Vagina (tissue), 2 donors: ENCODE data around the gene SCUBE1.

Source experiments
- CTCF ChIP-seq, 3 experiments: fragments of 450-650 bp in 2 of 3; fragments of 200-600 bp in 1 of 3; sonication (generic) in 1 of 3; IDR thresholded peaks; one replicate each; pipeline ENCODE4 v1.5.1; 2017 to 2019; ENCODE audit warnings: antibody characterized with exemption in 3 of 3, mild to moderate bottlenecking in 2 of 3, moderate library complexity in 2 of 3
- POLR2A ChIP-seq, 2 donors: fragments of 450-650 bp; IDR thresholded peaks; one replicate each; pipeline ENCODE4 v1.6.1; 2017; ENCODE audit warnings: antibody characterized with exemption in 2 of 2, mild to moderate bottlenecking in 2 of 2, moderate library complexity in 2 of 2
- POLR2AphosphoS5 ChIP-seq, 2 donors: sonication (generic); formaldehyde crosslinking; IDR thresholded peaks; one replicate each; pipeline ENCODE4 v1.9.0; 2017; ENCODE audit warnings: antibody characterized with exemption in 2 of 2, mild to moderate bottlenecking in 2 of 2, low read depth in 1 of 2; ENCODE audit not compliant: insufficient read depth in 1 of 2

GRCh38 chr22:43227239-43227630 is 115.9 kb downstream of the SCUBE1 start:
- TF ChIP-seq CTCF (IDR thresholded peaks at IDR 0.05) (no peak), POLR2A (IDR thresholded peaks at IDR 0.05) (no peak), POLR2AphosphoS5 (IDR thresholded peaks at IDR 0.05; ENCODE audit: insufficient read depth in 1 of 2, low read depth in 1 of 2) (no peak)
